Measurements from ENCODE around the gene TBC1D4.

- TF ChIP-seq PRDM15 (CRISPR knock-in tag; IDR thresholded peaks at IDR 0.05) (no peak), CTCF (IDR thresholded peaks at IDR 0.05 in 2 of 3, conservative IDR thresholded peaks at IDR 0.05 in 1 of 3; ENCODE audit: control insufficient read depth in 2 of 3, extremely low read depth in 1 of 3, insufficient read depth in 1 of 3, low read depth in 3 of 3, low read length in 3 of 3) (no peak), FOXK2 (IDR thresholded peaks at IDR 0.05) (no peak), HCFC1 (IDR thresholded peaks at IDR 0.05; ENCODE audit: low read length) (no peak), LARP7 (IDR thresholded peaks at IDR 0.05) (no peak), CEBPB (IDR thresholded peaks at IDR 0.05; ENCODE audit: borderline replicate concordance in 1 of 2, low read depth in 2 of 2, low read length in 2 of 2) (no peak), BRCA1 (IDR thresholded peaks at IDR 0.05; ENCODE audit: low read depth, low read length) (no peak), SMARCA5 (IDR thresholded peaks at IDR 0.05) (no peak), EZH2 (IDR thresholded peaks at IDR 0.05; ENCODE audit: borderline replicate concordance, control insufficient read depth, low read depth, low read length) (no peak), ZNF274 (IDR thresholded peaks at IDR 0.05; ENCODE audit: insufficient read depth, insufficient read length) (no peak), CREM (IDR thresholded peaks at IDR 0.05; ENCODE audit: low read depth) (no peak), CBX5 (IDR thresholded peaks at IDR 0.05; ENCODE audit: low read depth) (no peak), YY1 (IDR thresholded peaks at IDR 0.05; ENCODE audit: low read depth, low read length) (no peak)
Measured at GRCh38 chr13:75296641-75297040, 185.3 kb downstream of the TBC1D4 start.

All from GM12878 (cell line).